ENCODE measurements around the gene CELF2.

The CELF2 gene

GRCh38 chr10:11279314-11279713 lies 261.6 kb downstream of the CELF2 start:
- TF ChIP-seq CTCF (conservative IDR thresholded peaks at IDR 0.05; ENCODE audit: low read depth) = no peak
- ChIA-PET POLR2A (ENCODE audit: low non-redundant PET) (no interaction called here), CTCF (interaction anchor here (0.6 kb wide), 2 partner anchors 133 to 197 kb away, joined by 3 read pairs; no protein-coding TSS in a partner anchor)
- no peak for DNase-seq (ENCODE audit: low spot score)
- no peak overlapping the region for H3K27ac ChIP-seq

GRCh38 chr10:11280187-11280932 lies 262.7 kb downstream of the CELF2 start:
- DNase-seq (ENCODE audit: low spot score) = no peak
- ChIA-PET POLR2A (ENCODE audit: low non-redundant PET) (no interaction called here), CTCF (interaction anchor here (0.9 kb wide), 1 partner anchor 10 kb away, joined by 4 read pairs; no protein-coding TSS in a partner anchor)
- TF ChIP-seq CTCF (conservative IDR thresholded peaks at IDR 0.05; ENCODE audit: low read depth) = no peak
- no peak overlapping the region for H3K27ac ChIP-seq

GRCh38 chr10:11282156-11282555 lies 264.5 kb downstream of the CELF2 start:
- POLR2A ChIA-PET (ENCODE audit: low non-redundant PET) = no interaction called here
- DNase-seq (ENCODE audit: low spot score) = no peak
- no peak for TF ChIP-seq CTCF (conservative IDR thresholded peaks at IDR 0.05; ENCODE audit: low read depth)
- CTCF ChIA-PET = no interaction called here
- H3K27ac ChIP-seq = no peak overlapping the region

GRCh38 chr10:11282661-11283060 lies 265.0 kb downstream of the CELF2 start:
- ChIA-PET POLR2A (ENCODE audit: low non-redundant PET) (no interaction called here), CTCF (no interaction called here)
- H3K27ac ChIP-seq = no peak overlapping the region
- TF ChIP-seq CTCF (conservative IDR thresholded peaks at IDR 0.05; ENCODE audit: low read depth) = no peak
- DNase-seq (ENCODE audit: low spot score) = no peak

- no peak for DNase-seq (ENCODE audit: low spot score)
- TF ChIP-seq CTCF (conservative IDR thresholded peaks at IDR 0.05; ENCODE audit: low read depth) = no peak
- POLR2A ChIA-PET (ENCODE audit: low non-redundant PET) = no interaction called here
- H3K27ac ChIP-seq = no peak overlapping the region
- CTCF ChIA-PET = no interaction called here
Observed at GRCh38 chr10:11284291-11285085, 266.8 kb downstream of the CELF2 start.

GRCh38 chr10:11285171-11285570 lies 267.5 kb downstream of the CELF2 start:
- ChIA-PET CTCF (no interaction called here), POLR2A (ENCODE audit: low non-redundant PET) (no interaction called here)
- H3K27ac ChIP-seq = no peak overlapping the region
- no peak for TF ChIP-seq CTCF (conservative IDR thresholded peaks at IDR 0.05; ENCODE audit: low read depth)
- no peak for DNase-seq (ENCODE audit: low spot score)

Measured in RWPE1 (cell line).